ENCODE data around the gene RRP1.

Gene RRP1, protein sequence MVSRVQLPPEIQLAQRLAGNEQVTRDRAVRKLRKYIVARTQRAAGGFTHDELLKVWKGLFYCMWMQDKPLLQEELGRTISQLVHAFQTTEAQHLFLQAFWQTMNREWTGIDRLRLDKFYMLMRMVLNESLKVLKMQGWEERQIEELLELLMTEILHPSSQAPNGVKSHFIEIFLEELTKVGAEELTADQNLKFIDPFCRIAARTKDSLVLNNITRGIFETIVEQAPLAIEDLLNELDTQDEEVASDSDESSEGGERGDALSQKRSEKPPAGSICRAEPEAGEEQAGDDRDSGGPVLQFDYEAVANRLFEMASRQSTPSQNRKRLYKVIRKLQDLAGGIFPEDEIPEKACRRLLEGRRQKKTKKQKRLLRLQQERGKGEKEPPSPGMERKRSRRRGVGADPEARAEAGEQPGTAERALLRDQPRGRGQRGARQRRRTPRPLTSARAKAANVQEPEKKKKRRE

DNA sequence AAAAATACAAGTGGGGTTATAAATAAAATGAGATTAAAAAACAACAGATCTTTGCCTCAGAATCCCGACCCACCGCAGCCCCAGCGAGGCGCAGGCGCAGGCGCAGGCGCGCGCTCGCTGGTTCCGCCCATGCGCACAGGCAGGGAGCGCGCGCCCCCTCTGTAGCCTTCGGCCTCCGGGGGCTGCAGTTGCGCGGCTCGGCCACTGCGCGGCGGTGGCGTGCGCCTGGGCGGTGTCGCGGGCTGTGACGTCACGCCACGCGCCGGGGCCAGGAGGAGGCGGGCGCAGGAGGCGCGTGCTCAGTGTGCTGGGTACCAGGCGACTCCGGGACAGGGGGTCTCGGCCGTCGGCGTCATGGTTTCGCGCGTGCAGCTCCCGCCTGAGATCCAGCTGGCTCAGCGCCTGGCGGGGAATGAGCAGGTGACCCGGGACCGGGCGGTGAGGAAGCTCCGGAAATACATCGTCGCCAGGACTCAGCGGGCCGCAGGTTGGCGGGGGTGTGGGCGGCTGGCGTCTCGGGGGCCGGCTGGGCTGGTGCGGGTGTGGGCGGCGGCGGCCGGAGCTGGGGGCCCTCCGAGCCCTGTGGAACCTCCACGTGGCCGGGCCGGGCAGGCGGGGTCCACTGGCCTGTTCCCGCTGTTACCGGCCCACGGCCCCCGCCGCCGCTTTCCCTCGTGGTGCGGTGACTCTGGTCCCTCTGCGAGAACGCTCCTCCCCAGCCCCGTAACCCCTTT is at the start of gene RRP1:
Gene RRP1, plus strand, starts transcription at position 302 of the 734 bp plus-strand sequence. Its CDS starts 53 bp downstream, at position 355.
- peak; percentile 93 to 97 (median 96) for DNase-seq (ENCODE audit: low read depth in 2 of 3, low spot score in 2 of 3)

DNA sequence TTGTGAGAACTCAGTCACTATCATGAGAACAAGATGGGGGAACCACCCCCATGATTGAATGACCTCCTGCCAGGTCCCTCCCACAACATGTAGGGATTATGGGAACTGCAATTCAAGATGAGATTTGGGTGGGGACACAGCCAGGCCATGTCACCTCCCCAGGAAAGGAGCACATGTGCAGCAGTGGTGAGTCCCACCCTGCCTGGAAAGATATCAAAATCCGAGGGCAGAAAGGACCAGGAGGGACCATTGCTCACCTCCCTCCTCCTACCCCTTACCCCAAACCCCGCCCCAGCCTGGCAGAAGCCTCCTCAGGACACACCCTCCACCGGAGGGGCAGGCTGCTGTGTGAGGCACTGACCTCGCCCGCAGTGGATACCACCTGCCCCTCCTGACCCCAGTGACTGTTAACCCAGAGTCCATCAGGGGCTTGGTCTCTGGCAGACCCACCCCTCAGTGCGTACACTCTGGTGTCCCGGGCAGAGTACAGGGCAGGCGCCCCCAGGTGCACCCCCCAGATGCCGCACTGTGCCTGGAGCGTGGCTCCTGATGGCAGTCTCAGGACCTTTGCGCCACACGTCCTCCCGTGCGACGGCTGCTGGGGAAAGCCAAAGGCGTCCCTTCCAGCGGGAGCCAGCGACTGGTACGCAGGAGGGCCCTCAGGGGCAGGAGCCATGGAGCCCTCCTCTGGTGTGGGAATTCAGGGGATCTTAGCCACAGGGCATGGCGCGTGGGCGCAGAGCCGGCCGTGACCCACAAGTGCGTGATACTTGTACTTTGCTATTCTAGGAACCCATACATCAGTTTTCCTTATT is 49.5 kb upstream of the RRP1 start:
- DNase-seq (ENCODE audit: low read depth in 2 of 3, low spot score in 2 of 3): no peak

GRCh38 chr21:43740497-43741156 is 48.8 kb upstream of the RRP1 start:
- DNase-seq (ENCODE audit: low read depth in 2 of 3, low spot score in 2 of 3): no peak

DNA sequence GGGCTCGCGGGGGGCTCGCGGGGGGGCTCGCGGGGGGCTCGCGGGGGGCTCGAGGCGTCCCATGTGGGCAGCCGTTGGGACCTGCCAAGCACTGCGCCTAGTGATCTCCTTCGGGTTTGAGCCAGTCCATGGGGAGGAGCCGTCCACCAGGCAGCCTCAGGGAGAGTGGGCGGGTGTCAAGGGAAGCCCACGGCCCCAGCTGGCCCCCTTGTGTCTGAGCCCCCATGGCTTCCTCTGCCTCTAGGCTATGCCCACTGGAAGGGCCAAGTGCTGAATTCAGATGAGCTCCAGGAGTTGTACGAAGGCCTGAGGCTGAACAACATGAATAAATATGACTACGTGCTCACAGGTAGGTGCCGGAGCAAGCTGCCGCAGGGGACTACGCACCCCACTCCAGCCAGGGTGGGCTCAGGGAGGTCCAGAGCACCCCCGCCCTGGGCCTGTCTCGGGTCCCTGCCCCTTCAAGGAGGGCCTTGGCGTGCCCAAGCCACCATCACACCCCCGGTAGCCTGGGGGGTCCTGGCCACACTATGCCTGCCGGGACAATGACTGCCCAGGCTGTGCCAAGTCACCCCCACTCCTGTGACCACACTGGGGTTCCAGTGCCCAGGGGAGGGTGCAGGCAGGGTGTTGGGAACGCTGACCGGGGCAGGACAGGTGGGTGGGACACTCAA is 47.8 kb upstream of the RRP1 start:
- DNase-seq (ENCODE audit: low read depth in 2 of 3, low spot score in 2 of 3): no peak

- DNase-seq (ENCODE audit: low read depth in 2 of 3, low spot score in 2 of 3): no peak
Measured at GRCh38 chr21:43743947-43744346, 45.4 kb upstream of the RRP1 start.

DNA sequence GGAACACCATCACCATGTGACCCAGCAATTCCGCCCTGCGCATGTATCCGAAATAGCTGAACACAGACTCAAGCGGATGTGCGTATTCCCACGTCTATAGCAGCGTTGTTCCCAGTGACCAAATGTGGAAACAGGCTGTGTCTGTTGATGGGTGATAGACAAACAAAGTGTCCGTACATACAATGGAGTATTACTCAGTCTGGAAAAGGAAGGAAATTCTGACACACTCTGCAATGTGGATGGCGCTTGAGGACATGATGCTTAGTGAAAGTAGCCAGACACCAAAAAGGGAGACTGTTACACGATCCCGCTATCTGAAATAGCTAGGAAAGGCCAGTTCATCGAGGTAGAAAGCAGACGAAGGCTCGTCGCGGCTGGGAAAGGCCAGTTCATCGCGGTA is 44.7 kb upstream of the RRP1 start:
- DNase-seq (ENCODE audit: low read depth in 2 of 3, low spot score in 2 of 3): no peak

DNA sequence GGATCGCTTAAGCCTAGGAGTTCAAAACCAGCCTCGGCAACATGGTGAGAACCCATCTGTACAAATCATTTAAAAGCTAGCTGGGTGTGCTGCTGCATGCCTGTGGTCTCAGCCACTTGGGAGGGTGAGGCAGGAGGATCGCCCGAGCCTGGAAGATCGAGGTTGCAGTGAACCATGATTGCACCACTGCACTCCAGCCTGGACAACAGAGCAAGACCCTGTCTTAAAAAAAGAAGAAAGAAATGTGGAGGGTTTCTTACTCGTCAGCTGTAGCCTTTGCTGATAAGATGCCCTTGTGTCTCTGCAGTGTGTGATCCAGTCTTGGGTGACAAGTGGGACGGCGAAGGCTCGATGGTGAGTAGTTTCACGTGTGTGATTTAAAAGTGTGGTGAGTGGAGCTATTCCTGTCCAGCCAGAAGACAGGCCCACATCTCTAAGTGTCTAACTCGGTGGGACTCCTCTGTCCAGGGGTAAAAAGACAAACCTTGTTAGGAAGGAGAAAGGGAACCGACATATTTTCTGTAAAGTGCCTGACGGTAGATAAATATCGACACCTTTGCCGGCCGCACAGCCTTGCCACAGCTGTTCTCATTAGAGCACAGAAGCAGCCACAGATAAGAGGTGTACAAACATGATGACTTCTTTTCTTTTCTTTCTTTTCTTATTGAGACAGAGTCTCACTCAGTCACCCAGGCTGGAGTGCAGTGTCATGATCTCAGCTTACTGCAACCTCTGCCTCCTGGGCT is 43.4 kb upstream of the RRP1 start:
- no peak for DNase-seq (ENCODE audit: low read depth in 2 of 3, low spot score in 2 of 3)

- no peak for DNase-seq (ENCODE audit: low read depth in 2 of 3, low spot score in 2 of 3)
Measured at GRCh38 chr21:43748622-43749021, 40.8 kb upstream of the RRP1 start.

GRCh38 chr21:43749651-43750262 is 39.6 kb upstream of the RRP1 start:
- DNase-seq (ENCODE audit: low read depth in 2 of 3, low spot score in 2 of 3): no peak

DNA sequence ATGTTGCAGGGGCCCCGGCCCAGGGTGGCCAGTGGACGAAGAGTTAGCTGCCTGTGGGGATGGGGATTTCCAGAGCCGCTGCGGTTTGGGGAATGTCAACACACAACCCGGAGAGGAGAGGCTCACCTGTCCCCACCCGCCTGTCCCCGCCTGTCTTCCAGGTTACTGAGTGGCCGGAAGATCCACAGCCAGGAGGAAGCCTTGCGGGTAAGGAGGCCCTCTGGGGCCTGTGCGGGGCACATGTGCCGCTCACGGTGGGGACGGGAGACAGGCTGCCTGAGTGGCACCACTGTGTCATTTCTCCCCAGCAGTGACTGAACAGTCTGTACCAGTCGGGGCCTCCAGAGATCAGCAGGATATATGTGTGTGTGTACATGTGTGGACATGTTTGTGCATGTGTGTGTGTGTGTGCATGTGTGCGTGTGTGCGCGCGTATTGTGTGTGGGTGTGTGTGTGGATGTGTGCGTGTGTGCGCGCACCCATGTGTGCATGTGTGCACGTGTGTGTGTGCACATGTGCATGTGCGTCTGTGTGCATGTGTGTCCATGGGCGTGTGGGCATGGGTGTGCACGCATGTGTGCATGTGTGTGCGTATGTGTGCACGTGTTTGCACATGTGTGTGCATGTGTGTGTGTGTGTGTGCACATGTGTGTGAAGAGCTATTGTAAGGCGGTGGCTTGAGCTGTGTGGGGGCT is 38.9 kb upstream of the RRP1 start:
- no peak for DNase-seq (ENCODE audit: low read depth in 2 of 3, low spot score in 2 of 3)

DNA sequence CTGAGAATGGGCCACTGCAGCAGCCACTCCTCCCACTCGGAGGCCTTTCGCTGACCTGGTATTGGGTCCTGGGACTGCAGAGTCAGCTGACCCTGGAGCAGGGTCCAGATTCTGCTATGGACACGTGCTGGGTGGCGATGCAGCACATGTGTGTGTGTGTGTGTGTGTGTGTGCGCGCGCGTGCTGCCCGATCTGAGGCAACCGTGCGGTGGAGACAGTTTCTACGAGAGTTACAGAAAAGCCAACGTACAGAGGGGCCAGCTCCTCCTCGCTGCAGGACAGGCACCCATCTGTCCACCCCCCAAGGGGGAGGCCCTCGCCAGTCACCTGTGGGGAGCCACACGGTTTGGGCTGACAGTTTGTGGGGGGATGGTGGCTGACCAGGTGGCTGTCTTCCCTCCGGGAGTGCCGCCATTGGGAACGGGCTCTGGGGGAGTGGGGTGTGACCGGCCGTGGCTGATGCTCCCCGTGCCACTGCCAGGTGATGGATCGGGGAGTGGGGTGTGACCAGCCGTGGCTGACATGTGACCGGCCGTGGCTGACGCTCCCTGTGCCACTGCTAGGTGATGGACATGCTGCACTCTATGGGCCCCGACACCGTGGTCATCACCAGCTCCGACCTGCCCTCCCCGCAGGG is 37.3 kb upstream of the RRP1 start:
- DNase-seq (ENCODE audit: low read depth in 2 of 3, low spot score in 2 of 3): no peak

DNA sequence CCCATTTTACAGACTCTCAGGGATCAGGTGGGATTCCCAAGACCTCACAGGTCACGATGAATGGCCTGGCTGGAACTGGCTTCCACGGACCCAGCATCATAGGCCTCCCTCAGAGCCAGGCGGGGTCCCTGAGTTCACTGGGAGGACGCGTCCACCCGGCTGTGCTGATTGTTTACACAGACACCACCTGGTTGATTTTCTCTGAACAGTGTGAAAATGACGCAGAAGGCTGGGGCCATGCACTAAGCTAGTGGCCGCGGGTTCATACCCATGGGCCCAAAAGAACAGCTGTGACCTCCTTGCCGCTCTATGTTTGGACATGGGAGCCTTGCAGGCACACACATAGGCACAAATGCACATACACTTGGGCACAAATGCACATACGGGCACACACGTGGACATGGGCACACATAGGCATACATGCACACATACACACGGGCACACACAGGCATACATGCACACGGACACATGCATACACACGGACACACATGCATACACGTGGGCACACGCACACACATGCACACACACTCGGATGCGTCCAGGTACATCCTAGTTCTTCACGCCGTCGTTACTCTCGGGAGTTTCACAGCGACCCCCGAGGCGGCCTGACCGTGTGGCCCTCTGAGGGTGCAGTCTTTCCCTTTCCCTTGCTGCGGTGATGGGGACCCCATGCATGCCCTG is 36.5 kb upstream of the RRP1 start:
- no peak for DNase-seq (ENCODE audit: low read depth in 2 of 3, low spot score in 2 of 3)

- DNase-seq (ENCODE audit: low read depth in 2 of 3, low spot score in 2 of 3): no peak
Measured at GRCh38 chr21:43753439-43753799, 36.0 kb upstream of the RRP1 start.

DNA sequence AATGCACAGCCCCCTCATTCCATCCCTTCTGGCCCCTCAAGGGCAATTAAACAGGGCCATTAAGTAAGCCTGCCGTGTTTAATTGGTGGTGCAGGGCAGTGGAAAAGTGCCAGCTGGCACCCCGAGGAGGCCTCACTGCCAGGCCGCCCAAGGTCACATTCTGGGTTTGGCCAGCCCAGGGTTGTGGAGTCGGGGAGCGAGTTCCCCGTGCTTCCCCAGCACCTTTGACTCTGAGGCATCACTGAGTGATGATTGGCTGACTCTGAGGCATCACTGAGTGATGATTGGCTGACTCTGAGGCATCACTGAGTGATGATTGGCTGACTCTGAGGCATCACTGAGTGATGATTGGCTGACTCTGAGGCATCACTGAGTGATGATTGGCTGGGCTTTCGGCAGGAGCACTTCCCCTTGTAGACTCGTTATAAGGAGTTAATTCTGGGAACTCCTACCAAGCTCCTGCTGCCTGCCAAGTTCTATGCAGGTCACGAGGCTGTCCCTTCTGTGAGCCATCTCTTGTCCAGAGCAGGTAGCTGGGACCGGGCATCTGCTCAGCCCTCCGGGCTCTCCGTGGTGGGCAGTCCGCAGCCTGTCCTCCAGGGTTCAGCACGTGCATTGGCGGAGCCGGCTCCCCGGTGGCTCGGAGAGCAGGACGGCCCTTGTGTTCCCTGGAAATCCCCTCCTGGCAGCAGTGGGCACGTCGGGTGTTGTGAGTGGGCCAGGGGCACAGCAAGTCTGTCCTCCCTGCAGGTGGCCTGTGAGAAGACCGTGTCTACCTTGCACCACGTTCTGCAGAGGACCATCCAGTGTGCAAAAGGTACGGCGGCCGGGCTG is 34.2 kb upstream of the RRP1 start:
- DNase-seq (ENCODE audit: low read depth in 2 of 3, low spot score in 2 of 3): no peak

DNA sequence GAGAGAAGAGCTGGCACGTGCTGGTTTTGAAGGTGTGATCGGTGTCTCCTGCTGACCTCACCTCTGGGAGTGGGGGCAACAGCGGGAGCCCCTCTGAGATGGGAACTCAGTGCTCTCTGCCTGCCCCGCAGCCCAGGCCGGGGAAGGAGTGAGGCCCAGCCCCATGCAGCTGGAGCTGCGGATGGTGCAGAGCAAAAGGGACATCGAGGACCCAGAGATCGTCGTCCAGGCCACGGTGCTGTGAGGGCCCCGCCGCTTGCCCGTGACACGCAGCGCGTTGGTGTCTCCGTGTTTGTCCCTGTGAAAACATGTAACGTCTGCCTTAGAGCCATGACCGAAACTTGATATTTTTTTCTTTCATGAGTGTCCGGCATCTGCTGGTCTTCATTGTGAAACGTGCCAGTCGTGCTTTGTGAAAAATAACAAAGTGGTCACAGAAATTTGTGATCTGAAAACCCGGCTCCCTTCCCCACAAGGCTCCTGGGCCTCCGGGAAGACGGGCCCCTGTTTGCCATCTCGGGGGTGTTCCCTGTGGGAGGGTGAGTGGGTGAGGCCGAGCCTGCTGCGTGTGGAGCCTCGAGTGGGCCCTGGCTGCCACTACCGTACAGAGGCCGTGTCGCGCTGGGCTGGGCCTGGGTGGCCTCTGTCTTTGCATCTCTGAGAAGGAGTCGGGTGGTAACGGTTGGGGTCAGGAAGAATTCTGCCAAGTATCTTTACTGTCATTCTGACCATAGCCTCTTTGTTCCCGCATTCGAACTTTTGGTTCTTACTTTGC is 33.4 kb upstream of the RRP1 start:
- DNase-seq (ENCODE audit: low read depth in 2 of 3, low spot score in 2 of 3): no peak

- no peak for DNase-seq (ENCODE audit: low read depth in 2 of 3, low spot score in 2 of 3)
Measured at GRCh38 chr21:43757601-43758000, 31.8 kb upstream of the RRP1 start.

Measured in activated CD8-positive, alpha-beta memory T cell treated with anti-CD3 and anti-CD28 coated beads for 48 hours (primary cell).